ENCODE data around the gene GPR42. TPM values are rescaled to one million over a fixed set of nuclear protein-coding genes. Genes with fewer than 3 reads are reported as not detected.

GPR42 gene, protein sequence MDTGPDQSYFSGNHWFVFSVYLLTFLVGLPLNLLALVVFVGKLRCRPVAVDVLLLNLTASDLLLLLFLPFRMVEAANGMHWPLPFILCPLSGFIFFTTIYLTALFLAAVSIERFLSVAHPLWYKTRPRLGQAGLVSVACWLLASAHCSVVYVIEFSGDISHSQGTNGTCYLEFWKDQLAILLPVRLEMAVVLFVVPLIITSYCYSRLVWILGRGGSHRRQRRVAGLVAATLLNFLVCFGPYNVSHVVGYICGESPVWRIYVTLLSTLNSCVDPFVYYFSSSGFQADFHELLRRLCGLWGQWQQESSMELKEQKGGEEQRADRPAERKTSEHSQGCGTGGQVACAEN
- total RNA-seq = 0.20 TPM in 1 of 2 replicates, not detected in the other

DNA sequence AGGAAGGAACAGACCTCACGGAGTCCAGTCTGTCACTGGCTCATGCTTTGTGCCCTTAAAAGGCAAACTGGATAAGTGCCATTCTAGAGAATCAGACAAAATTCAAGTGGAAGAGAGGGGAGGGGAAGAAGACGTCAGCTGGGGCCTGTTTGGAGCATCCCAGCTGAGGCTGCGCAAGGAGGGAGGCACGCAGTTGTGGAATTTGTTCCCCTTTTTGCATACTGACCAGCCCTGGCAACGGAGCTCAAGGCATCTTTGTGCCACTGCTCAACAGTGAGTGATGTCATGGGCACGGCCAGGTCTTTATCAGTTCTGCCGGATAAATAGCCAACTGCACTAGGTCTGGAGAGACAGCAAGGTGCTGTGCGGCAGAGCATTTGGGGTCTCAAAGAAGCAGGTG, at the start of gene GPR42:
GPR42 (plus strand) TSS at position 347 of the 400 bp plus-strand sequence. CDS start 292 bp downstream, outside the sequence.
- Mint-ChIP-seq H3K36me3 (ENCODE audit: low read depth) (no peaks in the 10 kb centered on the region), H3K9me3 (no peaks in the 10 kb centered on the region)

DNA sequence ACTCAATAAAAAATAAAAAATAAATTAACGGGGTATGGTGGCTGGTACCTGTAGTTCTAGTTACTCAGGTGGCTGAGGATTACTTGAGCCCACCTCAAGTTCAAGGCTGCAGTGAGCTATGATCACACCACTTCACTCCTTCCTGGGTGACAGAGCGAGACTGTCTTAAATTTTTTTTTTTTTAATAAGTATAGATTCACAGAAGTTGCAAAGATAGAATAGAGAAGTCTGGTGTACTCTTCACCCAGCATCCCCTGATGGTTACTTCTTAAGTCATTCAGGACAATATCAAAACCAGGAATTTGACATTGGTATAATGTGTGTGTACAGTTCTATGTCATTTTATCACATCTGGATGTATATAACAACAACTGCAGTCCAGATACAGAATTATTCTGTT, 49.6 kb upstream of the GPR42 start:
- H3K36me3 Mint-ChIP-seq (ENCODE audit: low read depth) = no peaks in the 10 kb centered on the region
- peaks cover 4% of the 10 kb centered on the region for H3K27me3 Mint-ChIP-seq (ENCODE audit: insufficient read depth)
- no peak overlapping the region for H3K4me3 Mint-ChIP-seq
- intact Hi-C loops (cut with micrococcal nuclease) = no loop called here
- H3K4me1 Mint-ChIP-seq (ENCODE audit: low read depth) = no peaks in the 10 kb centered on the region
- no peak for DNase-seq (ENCODE audit: low spot score)
- H3K27ac Mint-ChIP-seq = no peak overlapping the region
- H3K9me3 Mint-ChIP-seq = peaks cover 7% of the 10 kb centered on the region

More for the DNA sequence above, at the start of gene GPR42:
- no peak within 1 kb of the TSS for H3K4me3 Mint-ChIP-seq
- intact Hi-C loops (cut with micrococcal nuclease) = no loop called here
- DNase-seq (ENCODE audit: low spot score) = no peak
- no peak within 1 kb of the TSS for H3K27ac Mint-ChIP-seq
- H3K4me1 Mint-ChIP-seq (ENCODE audit: low read depth) = peaks cover 6% of the 10 kb centered on the region
- H3K27me3 Mint-ChIP-seq (ENCODE audit: insufficient read depth) = peaks cover 35% of the 10 kb centered on the region

DNA sequence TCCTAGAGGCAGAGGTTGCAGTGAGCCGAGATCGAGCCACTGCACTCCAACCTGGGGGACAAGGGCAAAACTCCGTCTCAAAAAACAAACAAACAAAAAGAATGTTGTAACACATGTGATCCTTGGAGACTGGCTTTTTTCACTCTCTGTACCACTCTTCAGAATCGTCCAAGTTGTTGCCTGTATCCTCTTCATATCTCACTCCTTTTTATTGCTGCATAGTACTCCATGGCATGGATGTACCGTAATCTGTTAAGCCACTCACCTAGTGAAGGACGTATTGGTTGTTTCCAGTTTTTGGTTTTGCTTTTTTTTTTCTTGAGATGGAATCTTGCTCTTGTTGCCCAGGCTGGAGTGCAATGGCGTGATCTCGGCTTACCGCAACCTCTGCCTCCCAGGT, 48.9 kb upstream of the GPR42 start:
- Mint-ChIP-seq H3K4me3 (no peak overlapping the region), H3K36me3 (ENCODE audit: low read depth) (no peaks in the 10 kb centered on the region), H3K9me3 (peaks cover 7% of the 10 kb centered on the region), H3K27ac (no peak overlapping the region), H3K4me1 (ENCODE audit: low read depth) (no peaks in the 10 kb centered on the region), H3K27me3 (ENCODE audit: insufficient read depth) (peaks cover 4% of the 10 kb centered on the region)
- intact Hi-C loops (cut with micrococcal nuclease) = no loop called here
- DNase-seq (ENCODE audit: low spot score) = no peak

DNA sequence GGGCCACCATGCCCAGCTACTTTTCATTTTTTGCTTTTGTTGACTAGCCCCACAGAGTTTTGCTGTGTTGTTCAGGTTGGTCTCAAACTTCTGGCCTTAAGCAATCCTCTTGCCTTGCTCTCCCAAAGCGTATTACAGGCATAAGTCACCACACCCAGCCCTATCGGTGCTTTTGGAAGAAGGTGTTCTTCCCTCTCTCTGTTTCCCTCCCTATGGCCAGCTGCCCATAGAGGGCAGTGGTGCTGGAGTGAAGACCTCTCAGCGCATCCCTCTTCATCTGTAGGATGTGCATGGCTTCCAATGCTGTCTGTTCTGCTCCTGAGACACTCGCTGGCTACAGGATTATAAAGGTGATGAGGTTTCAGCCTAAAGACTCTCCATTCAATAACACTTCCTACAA, 43.2 kb upstream of the GPR42 start:
- no peak overlapping the region for H3K4me3 Mint-ChIP-seq
- no peaks in the 10 kb centered on the region for H3K27me3 Mint-ChIP-seq (ENCODE audit: insufficient read depth)
- no peaks in the 10 kb centered on the region for H3K36me3 Mint-ChIP-seq (ENCODE audit: low read depth)
- DNase-seq (ENCODE audit: low spot score) = no peak
- intact Hi-C loops (cut with micrococcal nuclease) = no loop called here
- H3K27ac Mint-ChIP-seq = no peak overlapping the region
- peaks cover 11% of the 10 kb centered on the region for H3K4me1 Mint-ChIP-seq (ENCODE audit: low read depth)
- H3K9me3 Mint-ChIP-seq = no peaks in the 10 kb centered on the region

DNA sequence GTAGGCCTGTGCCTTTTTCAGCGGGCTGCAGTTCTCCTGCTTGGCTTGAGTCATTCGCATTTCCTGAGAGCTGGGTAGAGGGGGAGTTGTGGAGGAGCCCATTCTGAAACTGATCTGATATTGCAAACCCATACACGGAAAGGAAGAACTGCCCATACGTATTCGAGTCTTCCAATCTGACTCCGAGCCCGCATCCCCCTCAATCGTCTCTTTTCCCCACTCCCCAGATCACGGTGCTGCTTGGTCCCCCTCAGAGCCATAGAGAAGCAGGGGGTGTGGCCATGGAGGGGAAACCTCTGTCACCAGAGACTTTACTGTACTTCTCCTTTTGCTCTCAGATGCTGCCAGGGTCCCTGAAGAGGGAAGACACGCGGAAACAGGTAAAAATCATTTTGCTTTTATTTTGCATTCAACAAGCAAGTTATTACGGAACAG, 42.0 kb upstream of the GPR42 start, which contains the start of gene CD22:
CD22 (plus strand) TSS at position 337 of the 435 bp plus-strand sequence. CDS start 2,854 bp downstream, outside the sequence.
- DNase-seq (ENCODE audit: low spot score) = no peak
- peak within 1 kb of the TSS; percentile 31 for H3K27ac Mint-ChIP-seq
- H3K36me3 Mint-ChIP-seq (ENCODE audit: low read depth) = no peaks in the 10 kb centered on the region
- peak within 1 kb of the TSS; percentile 28 for H3K4me3 Mint-ChIP-seq
- intact Hi-C loops (cut with micrococcal nuclease) = no loop called here
- no peaks in the 10 kb centered on the region for H3K9me3 Mint-ChIP-seq
- H3K27me3 Mint-ChIP-seq (ENCODE audit: insufficient read depth) = no peaks in the 10 kb centered on the region
- peaks cover 23% of the 10 kb centered on the region for H3K4me1 Mint-ChIP-seq (ENCODE audit: low read depth)

DNA sequence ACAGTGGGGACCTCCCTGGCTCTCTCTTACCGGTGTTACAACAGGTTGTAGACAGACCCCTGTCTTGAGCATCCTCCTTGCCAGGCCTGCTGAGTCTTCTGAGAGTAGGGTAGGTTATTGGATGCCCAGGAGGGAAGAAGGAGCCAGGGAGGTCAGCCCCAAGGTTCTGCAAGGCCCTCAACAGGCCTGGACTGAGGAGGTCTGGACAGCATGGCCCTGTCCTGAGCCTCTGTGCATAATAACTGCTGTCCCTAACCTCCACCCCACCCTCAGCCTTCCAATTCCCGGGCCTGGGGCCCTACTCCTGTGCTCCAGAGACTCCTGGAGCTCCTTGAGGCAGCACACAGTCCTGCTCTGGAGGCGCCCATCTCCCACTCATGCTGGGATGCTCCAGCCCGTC, 41.5 kb upstream of the GPR42 start:
- DNase-seq (ENCODE audit: low spot score) = no peak
- peak overlapping the region; percentile 28 for H3K4me3 Mint-ChIP-seq
- H3K4me1 Mint-ChIP-seq (ENCODE audit: low read depth) = peaks cover 28% of the 10 kb centered on the region
- H3K27me3 Mint-ChIP-seq (ENCODE audit: insufficient read depth) = no peaks in the 10 kb centered on the region
- intact Hi-C loops (cut with micrococcal nuclease) = no loop called here
- H3K27ac Mint-ChIP-seq = no peak overlapping the region
- H3K36me3 Mint-ChIP-seq (ENCODE audit: low read depth) = no peaks in the 10 kb centered on the region
- no peaks in the 10 kb centered on the region for H3K9me3 Mint-ChIP-seq

DNA sequence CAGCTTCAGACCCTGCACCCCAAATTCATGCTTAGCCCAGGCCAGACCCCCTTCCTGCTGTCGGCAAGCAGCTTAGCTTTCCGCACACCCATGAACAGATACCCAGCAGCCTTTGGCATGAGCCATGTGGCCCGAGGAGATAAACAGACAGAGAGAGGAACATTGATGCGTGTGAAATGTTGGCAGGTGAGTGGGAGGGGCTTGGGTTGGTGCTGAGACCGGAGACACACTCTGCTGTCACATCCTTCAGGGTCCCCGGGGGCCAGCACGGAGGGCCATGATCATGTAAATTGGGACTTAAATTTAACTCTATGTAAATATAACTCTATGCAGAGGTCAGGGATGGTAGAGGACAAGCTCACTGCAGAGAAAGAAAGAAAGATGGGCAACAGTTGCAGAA, 40.4 kb upstream of the GPR42 start:
- H3K9me3 Mint-ChIP-seq = no peaks in the 10 kb centered on the region
- no peaks in the 10 kb centered on the region for H3K36me3 Mint-ChIP-seq (ENCODE audit: low read depth)
- intact Hi-C loops (cut with micrococcal nuclease) = no loop called here
- H3K4me1 Mint-ChIP-seq (ENCODE audit: low read depth) = peaks cover 38% of the 10 kb centered on the region
- no peak overlapping the region for H3K27ac Mint-ChIP-seq
- H3K27me3 Mint-ChIP-seq (ENCODE audit: insufficient read depth) = no peaks in the 10 kb centered on the region
- DNase-seq (ENCODE audit: low spot score) = no peak
- no peak overlapping the region for H3K4me3 Mint-ChIP-seq

DNA sequence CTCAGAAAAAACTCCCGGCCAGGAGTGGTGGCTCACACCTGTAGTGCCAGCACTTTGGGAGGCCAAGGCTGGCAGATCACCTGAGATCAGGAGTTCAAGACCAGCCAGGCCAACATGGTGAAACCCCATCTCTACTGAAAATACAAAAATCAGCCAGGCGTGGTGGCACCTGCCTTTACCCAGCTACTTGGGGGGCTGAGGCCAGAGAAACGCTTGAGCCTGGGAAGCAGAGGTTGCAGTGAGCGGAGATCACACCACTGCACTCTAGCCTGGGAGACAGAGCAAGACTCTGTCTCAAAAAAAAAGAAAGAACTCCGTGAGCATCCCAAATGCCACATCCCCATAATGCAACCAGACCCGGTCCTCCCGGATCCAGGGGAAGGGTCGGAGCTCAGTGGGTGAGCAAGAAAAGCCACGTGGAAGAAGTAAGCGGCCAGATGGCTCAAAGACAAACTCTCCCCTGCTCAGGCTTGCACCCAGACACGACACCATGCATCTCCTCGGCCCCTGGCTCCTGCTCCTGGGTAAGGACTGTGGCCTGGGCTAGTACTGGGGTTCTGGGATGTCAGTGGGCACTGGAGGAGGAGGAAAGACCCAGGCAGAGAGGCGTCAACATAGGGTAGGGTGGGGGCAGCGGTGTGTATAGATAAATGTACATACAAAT, 39.2 kb upstream of the GPR42 start:
- intact Hi-C loops (cut with micrococcal nuclease) = no loop called here
- Mint-ChIP-seq H3K36me3 (ENCODE audit: low read depth) (no peaks in the 10 kb centered on the region), H3K27me3 (ENCODE audit: insufficient read depth) (no peaks in the 10 kb centered on the region), H3K4me1 (ENCODE audit: low read depth) (peaks cover 38% of the 10 kb centered on the region), H3K4me3 (no peak overlapping the region), H3K27ac (no peak overlapping the region), H3K9me3 (no peaks in the 10 kb centered on the region)
- DNase-seq (ENCODE audit: low spot score) = no peak

DNA sequence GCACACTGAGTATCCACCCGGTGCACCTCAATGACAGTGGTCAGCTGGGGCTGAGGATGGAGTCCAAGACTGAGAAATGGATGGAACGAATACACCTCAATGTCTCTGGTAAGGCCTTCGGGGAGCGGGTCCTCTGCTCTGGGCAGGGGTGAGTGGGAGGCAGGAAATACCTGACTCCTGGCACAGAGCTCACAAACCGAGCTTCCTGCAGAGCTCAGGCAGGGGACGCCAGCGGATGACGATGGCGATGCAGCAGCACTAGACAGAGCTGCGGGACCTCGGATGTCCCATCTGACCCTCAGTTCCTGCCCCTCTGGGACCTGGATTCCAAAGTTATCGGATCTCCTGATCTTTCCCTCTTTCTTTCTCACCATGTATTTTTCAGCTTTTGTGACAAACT, 38.1 kb upstream of the GPR42 start:
- Mint-ChIP-seq H3K4me3 (no peak overlapping the region), H3K36me3 (ENCODE audit: low read depth) (no peaks in the 10 kb centered on the region), H3K27ac (peak overlapping the region; percentile 41), H3K9me3 (no peaks in the 10 kb centered on the region), H3K4me1 (ENCODE audit: low read depth) (peaks cover 38% of the 10 kb centered on the region), H3K27me3 (ENCODE audit: insufficient read depth) (no peaks in the 10 kb centered on the region)
- intact Hi-C loops (cut with micrococcal nuclease) = no loop called here
- no peak for DNase-seq (ENCODE audit: low spot score)

DNA sequence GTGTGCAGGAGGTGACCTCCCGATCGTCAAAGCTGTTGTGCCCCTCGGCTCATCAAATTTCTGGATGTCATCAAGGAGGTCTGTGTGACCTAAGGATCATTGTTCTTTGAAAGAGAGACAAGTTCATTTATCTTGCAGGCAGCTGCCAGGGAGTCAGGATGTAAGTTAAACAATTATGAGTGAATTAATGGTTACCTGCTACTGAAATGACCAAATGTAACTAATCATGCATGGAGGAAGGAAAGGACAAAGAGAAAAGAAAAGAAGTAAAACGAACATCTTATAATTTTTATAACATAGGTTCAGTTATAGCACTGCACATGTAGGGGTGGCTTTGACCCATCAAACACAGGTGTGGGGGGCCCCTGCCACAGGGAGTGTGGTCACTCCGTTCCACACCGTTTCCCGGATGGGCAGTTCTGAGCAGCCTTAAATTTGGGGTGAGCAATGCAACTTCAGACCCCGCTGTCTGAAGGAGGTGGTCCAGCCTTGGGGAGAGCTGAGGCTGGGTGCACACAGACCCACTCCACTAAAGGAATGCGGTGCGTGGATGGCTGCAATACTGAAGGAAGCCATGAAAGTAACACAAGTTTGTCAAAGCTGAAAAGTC, 36.6 kb upstream of the GPR42 start:
- no peak overlapping the region for H3K27ac Mint-ChIP-seq

DNA sequence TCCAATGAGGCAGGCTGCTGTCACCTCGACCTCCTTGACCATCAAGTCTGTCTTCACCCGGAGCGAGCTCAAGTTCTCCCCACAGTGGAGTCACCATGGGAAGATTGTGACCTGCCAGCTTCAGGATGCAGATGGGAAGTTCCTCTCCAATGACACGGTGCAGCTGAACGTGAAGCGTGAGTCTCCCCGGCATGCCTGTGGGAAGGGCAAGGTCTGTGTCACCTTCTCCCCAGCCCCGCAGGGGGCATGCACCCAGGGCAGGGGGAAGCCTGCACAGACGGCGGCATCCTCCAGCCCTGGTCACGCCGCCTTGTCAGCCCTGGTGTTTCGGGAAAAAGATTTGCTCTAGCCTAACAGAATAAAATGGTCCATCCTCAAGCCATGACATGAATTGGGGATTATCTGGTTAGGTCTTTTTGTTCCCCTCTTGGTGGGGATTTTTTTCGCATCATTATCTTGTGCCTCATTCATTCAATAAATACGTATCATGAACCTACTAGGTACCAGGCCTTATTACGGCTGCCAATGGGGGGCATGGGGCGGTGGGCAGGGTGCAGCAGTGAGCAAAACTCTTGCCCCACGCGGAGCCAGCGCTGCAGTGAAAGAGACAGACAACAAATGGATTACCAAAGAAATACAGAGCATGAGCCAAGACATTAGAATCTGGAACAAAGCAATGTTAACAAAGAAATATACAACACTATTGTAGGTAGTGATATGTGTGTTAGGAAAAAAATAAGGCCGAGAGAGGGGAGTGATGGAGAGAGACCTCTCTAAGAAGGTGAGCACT, 34.5 kb upstream of the GPR42 start:
- no peaks in the 10 kb centered on the region for H3K27me3 Mint-ChIP-seq (ENCODE audit: insufficient read depth)
- intact Hi-C loops (cut with micrococcal nuclease) = no loop called here
- no peaks in the 10 kb centered on the region for H3K36me3 Mint-ChIP-seq (ENCODE audit: low read depth)
- H3K4me3 Mint-ChIP-seq = no peak overlapping the region
- no peak overlapping the region for H3K27ac Mint-ChIP-seq
- DNase-seq (ENCODE audit: low spot score) = no peak
- H3K4me1 Mint-ChIP-seq (ENCODE audit: low read depth) = peaks cover 30% of the 10 kb centered on the region
- H3K9me3 Mint-ChIP-seq = no peaks in the 10 kb centered on the region

More for the DNA sequence above, 36.6 kb upstream of the GPR42 start:
- Mint-ChIP-seq H3K9me3 (no peaks in the 10 kb centered on the region), H3K4me1 (ENCODE audit: low read depth) (peaks cover 30% of the 10 kb centered on the region), H3K27me3 (ENCODE audit: insufficient read depth) (no peaks in the 10 kb centered on the region), H3K36me3 (ENCODE audit: low read depth) (no peaks in the 10 kb centered on the region), H3K4me3 (no peak overlapping the region)
- intact Hi-C loops (cut with micrococcal nuclease) = no loop called here
- DNase-seq (ENCODE audit: low spot score) = no peak

DNA sequence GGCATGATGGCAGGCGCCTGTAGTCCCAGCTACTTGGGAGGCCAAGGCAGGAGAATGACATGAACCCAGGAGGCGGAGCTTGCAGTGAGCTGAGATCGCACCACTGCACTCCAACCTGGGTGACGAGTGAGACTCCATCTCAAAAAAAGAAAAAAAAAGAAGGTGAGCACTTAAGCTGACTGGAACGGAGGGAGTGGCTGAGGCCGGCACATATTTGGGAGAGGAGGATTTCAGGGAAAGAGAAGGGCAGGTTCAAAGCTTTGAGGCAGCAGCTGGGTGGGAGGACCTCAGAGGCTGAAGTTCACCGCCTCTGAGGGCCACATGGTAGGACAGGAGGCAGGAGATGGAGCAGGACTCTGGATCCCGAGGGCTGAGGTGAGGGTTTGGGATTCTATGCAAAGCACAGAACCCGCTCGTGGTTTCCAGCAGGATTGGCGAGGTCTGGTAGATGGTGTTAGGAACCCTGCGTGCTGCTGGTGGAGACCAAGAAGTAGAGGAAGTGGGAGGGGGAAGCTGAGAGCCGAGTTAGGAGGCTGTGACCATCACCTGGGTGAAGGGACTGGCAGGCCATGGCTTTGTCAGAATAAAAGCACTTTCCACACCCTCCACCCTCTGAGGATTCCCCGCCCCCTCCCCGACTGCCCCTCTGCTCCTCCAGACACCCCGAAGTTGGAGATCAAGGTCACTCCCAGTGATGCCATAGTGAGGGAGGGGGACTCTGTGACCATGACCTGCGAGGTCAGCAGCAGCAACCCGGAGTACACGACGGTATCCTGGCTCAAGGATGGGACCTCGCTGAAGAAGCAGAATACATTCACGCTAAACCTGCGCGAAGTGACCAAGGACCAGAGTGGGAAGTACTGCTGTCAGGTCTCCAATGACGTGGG, 33.5 kb upstream of the GPR42 start:
- Mint-ChIP-seq H3K27me3 (ENCODE audit: insufficient read depth) (peaks cover 4% of the 10 kb centered on the region), H3K36me3 (ENCODE audit: low read depth) (no peaks in the 10 kb centered on the region), H3K4me3 (no peak overlapping the region), H3K27ac (no peak overlapping the region), H3K4me1 (ENCODE audit: low read depth) (peaks cover 30% of the 10 kb centered on the region), H3K9me3 (no peaks in the 10 kb centered on the region)
- no peak for DNase-seq (ENCODE audit: low spot score)
- intact Hi-C loops (cut with micrococcal nuclease) = no loop called here

Data from activated T-helper 1 cell treated with anti-CD3 and anti-CD28 coated beads, Interleukin-12 subunit alpha, Interleukin-12 subunit beta, Interleukin-2, Interleukin-4 antibody, amounts not matched to agents 30 ng/mL and 10 ng/mL and 1 ng/mL, durations not matched to agents 14 hours and 24 hours and 36 hours (primary cell).